Activated CD4-positive, alpha-beta T cell treated with anti-CD3 and anti-CD28 coated beads, Interleukin-2, amount 50 U/mL, for 24 hours (primary cell): ENCODE measurements around the gene RAB11FIP4.

Experiments used
- DNase-seq, 2 donors: peaks; one replicate each; pipeline ENCODE4 v3.0.0-alpha.2; 2020; ENCODE audit warnings: low read depth in 1 of 2, low spot score in 1 of 2

Gene RAB11FIP4

GRCh38 chr17:31561469-31562375 lies 170.2 kb downstream of the RAB11FIP4 start:
- DNase-seq: no peak

- DNase-seq: no peak
Measured at GRCh38 chr17:31562376-31562840, 170.9 kb downstream of the RAB11FIP4 start.

- no peak for DNase-seq
Measured at GRCh38 chr17:31564291-31564690, 172.8 kb downstream of the RAB11FIP4 start.

GRCh38 chr17:31564883-31565301 lies 173.4 kb downstream of the RAB11FIP4 start:
- no peak for DNase-seq

GRCh38 chr17:31565652-31566051 lies 174.2 kb downstream of the RAB11FIP4 start:
- DNase-seq: no peak

DNA sequence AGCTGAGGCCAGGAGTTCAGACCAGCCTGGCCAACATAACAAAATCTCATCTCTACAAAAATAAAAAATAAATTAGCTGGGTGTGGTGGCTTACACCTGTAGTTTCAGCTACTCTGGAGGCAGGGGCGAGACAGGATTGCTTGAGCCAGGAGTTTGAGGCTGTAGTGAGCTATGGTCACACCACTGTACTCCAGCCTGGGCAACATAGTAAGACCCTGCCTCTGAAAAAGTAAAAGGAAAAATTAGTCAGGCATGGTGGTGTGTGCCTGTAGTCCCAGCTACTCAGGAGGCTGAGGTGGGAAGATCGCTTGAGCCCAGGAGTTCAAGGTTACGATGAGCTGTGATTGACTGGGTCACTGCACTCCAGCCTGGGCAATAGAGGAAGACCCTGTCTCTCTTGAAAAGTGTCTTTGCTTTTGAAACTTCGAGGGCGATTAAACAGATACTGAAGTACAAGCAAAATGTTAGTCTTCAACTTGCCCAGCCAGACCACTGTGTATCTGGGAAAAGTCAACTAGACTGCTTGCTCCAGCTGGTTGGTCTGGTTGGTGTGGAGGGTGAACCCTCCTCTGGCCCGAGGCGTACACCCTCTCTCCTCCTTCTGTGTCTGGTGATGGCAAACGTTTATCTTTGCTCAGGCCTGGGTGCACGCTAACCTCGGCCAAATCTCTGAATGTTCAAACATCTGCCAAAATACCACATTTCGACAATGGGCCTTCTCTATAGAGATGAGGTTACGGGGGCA lies 174.9 kb downstream of the RAB11FIP4 start:
- no peak for DNase-seq

GRCh38 chr17:31566992-31567373 lies 175.5 kb downstream of the RAB11FIP4 start:
- no peak for DNase-seq

GRCh38 chr17:31568121-31568520 lies 176.6 kb downstream of the RAB11FIP4 start:
- DNase-seq: no peak

GRCh38 chr17:31568539-31568938 lies 177.1 kb downstream of the RAB11FIP4 start:
- DNase-seq: no peak

- DNase-seq: no peak
Measured at GRCh38 chr17:31570231-31570630, 178.8 kb downstream of the RAB11FIP4 start.

DNA sequence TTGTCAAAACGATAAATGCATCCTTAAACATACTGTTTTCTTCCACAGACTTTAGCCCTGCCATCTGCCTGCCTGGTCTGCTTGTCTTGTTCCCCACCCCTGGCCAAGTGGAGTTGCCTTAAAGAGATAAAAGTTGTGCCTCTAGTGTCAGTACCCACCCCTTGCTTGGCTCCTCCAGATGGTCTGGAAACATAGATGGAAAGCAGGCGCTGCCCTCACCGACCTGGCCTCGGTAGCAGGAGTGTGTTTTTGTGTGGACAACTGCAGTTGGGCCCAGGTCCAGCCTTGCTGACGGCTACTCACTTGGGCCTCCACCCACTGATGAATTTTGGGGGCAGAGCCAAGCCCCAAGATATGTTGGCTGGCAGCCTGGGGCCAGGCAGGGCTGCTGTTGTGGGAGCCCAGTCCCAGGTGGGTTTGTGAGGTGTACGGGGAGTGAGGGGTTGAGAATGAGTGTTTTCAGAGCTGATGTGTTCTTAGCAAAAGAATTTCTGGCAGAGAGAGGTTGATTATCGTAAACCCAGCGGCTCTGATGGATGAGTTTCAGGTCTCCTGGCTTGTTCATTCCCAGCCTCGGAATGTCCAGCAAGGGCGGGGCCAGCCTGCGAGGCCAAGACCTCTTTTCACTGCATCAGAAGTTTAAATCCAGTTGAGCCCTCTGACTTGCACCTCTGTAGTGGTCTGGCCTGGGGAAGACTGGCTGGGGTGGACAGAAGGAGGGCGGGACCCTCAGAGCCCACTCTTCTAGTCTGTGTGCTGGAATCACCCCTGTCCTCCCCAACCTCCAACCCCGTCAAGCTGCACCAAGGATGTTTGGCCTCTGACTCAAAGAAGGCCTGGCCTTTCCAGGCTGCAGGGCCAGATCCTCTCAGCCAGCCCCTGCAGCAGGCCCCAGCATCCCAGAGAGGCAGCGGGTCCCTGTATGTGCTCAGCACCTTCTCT lies 179.7 kb downstream of the RAB11FIP4 start:
- DNase-seq: no peak

DNA sequence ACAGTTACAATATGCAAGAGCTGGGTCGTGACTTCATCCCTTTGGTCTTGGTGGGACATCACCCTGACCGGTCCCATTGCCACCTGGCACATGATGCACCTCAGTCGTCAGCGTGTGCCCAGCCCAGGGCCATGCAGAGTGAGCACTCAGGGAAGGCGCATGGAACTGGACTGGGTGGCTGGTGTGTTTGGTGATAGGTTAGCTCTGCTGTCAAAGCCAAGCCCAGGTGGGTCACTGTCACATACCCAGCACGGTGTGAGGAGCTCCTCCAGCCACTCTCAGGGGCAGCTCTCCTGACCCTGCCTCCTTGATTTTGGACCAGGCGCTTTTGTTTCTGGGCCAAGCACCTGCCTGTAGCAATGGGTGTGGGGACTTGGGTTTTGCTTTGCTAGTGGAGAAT lies 180.9 kb downstream of the RAB11FIP4 start:
- DNase-seq: no peak

DNA sequence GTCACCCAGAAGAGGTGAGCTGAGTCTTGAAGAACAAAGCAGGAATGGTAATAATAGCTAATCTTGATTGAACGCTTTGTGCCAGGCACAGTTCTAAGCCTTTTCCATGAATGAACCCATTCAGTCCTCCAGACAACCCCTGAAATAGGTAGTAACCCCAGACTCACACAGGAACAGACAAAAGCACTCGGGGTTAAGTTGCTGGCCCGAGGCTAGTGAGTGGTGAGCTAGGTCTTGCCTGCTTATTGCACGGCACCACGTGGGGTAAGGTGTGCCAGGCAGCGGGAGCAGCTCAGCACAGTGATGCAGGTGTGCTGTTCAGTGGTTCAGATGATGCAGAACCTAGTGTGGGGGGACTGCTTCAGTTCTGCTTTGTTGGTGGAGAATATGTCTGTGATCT lies 181.6 kb downstream of the RAB11FIP4 start:
- no peak for DNase-seq

DNA sequence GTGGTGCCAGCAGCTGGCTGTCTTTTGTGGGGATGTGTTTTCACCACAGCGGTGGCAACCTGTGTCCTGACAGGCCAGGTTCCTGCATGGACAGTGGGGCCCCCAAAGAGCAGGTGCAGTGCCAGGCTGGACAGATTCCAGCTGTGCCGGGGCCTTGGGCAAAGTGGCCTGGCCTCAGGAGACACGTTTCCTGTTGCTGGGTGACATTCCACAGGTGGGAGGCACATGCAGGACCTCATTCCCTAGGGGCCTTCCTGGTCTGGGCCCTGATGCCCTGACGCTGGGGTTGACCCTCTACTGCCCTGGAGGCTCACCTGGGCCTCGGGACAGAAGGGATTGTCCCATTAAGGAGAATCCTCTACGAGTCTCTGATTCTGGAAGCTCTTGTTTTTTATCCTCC lies 182.4 kb downstream of the RAB11FIP4 start:
- DNase-seq: no peak

- DNase-seq: no peak
Measured at GRCh38 chr17:31574458-31574857, 183.0 kb downstream of the RAB11FIP4 start.

GRCh38 chr17:31575043-31575442 lies 183.6 kb downstream of the RAB11FIP4 start:
- DNase-seq: no peak

GRCh38 chr17:31579265-31579664 lies 187.8 kb downstream of the RAB11FIP4 start:
- no peak for DNase-seq

- DNase-seq: no peak
Measured at GRCh38 chr17:31580316-31580705, 188.8 kb downstream of the RAB11FIP4 start.

GRCh38 chr17:31580706-31581490 lies 189.4 kb downstream of the RAB11FIP4 start:
- DNase-seq: no peak

- no peak for DNase-seq
Measured at GRCh38 chr17:31581491-31581890, 190.0 kb downstream of the RAB11FIP4 start.
